ENCODE data around the gene GNB1L.

GRCh38 chr22:19834599-19834998 lies 20.1 kb downstream of the GNB1L start:
- no peak for TF ChIP-seq CTCF (IDR thresholded peaks at IDR 0.05)
- no peak for TF ChIP-seq POLR2A (IDR thresholded peaks at IDR 0.05)
